ENCODE results near the gene TMEM63A.
"Not testable (repeated sequence)": the region's sequence is repeated elsewhere in the genome, so short reads cannot be mapped to it uniquely, and the experiment has no call there.

Gene TMEM63A

GRCh38 chr1:225820522-225821120, 61.6 kb downstream of the TMEM63A start:
- Histone ChIP-seq H3K9me3 (ENCODE audit: control insufficient read depth, low read length) (no peaks in the 10 kb centered on the region), H3K9ac (ENCODE audit: low read length) (peak overlapping the region; percentile 29), H3K36me3 (ENCODE audit: control insufficient read depth, insufficient read depth, low read length, severe bottlenecking) (peaks cover 4% of the 10 kb centered on the region), H3K4me1 (ENCODE audit: control insufficient read depth, insufficient read depth, low read length) (peaks cover 79% of the 10 kb centered on the region), H3K27me3 (replicated peaks; ENCODE audit: control insufficient read depth, insufficient read depth, low read length) (no peaks in the 10 kb centered on the region), H3K4me3 (ENCODE audit: low read length) (no peak overlapping the region)
- DNase-seq (ENCODE audit: low read depth), result no peak

DNA sequence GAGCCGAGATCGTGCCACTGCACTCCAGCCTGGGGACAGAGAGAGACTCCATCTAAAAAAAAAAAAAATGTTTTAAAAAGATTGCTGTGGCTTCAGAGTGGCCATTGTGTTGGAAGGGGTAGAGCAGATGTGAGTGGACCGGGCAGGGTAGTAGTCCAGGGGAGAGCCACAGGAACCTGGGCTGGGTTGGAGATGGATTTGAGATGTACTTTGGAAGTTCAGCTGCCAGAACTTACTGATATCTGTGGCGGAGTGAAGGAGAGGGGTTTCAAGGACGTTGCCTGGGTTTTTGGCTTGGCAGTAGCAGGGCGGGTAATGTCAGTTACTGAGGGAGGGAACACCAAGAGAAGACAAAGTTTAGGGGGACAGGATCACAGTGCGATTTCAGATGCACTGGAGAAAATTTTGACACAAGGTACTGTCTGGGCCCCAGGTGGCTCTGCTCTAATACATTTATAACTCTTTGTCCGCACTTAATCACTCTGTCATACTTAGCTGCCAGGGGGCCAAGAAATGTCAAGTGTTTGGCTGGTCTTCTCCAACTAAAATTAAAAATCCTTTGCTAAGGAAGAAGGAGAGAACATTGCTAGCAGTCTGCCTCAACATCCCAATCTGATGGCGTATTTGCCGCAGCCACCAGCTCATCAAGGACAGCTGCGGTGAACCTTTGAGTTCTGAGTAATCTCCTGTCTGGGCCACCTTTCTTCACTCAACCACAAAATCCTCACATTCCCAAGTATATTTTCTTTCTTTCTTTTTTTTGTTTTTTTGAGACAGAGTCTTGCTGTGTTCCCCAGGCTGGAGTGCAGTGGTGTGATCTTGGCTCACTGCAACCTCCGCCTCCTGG, 62.6 kb downstream of the TMEM63A start:
- no peaks in the 10 kb centered on the region for H3K27me3 ChIP-seq (replicated peaks; ENCODE audit: control insufficient read depth, insufficient read depth, low read length)
- peaks cover 77% of the 10 kb centered on the region for H3K4me1 ChIP-seq (ENCODE audit: control insufficient read depth, insufficient read depth, low read length)
- H3K9me3 ChIP-seq (ENCODE audit: control insufficient read depth, low read length), result no peaks in the 10 kb centered on the region
- no peak for DNase-seq (ENCODE audit: low read depth)
- H3K4me3 ChIP-seq (ENCODE audit: low read length), result no peak overlapping the region
- H3K9ac ChIP-seq (ENCODE audit: low read length), result peak overlapping the region; percentile 48
- peaks cover 6% of the 10 kb centered on the region for H3K36me3 ChIP-seq (ENCODE audit: control insufficient read depth, insufficient read depth, low read length, severe bottlenecking)

DNA sequence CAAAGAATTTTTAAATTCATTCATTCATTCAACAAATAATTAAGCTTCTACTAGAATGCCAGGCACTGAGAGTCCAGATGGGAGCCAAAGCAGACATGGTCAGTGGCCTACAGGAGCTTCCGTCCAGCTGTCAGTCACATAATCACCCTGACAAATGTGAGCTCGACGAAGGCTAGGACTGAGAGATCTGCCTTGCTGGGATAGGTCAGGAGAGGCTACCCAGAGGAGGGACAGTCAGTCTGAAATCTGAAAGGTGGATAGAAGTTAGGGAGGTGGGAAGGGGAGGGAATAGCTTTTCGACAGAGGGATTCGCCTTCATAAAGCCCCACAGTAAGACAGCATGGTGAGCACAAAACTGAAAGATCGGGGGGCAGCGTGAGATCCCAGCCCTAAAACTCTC, 64.0 kb downstream of the TMEM63A start:
- Histone ChIP-seq H3K27me3 (replicated peaks; ENCODE audit: control insufficient read depth, insufficient read depth, low read length) (no peaks in the 10 kb centered on the region), H3K9ac (ENCODE audit: low read length) (peak overlapping the region; percentile 87), H3K9me3 (ENCODE audit: control insufficient read depth, low read length) (no peaks in the 10 kb centered on the region), H3K4me1 (ENCODE audit: control insufficient read depth, insufficient read depth, low read length) (peaks cover 80% of the 10 kb centered on the region), H3K4me3 (ENCODE audit: low read length) (no peak overlapping the region), H3K36me3 (ENCODE audit: control insufficient read depth, insufficient read depth, low read length, severe bottlenecking) (peaks cover 4% of the 10 kb centered on the region)
- DNase-seq (ENCODE audit: low read depth), result no peak

- Histone ChIP-seq H3K9ac (ENCODE audit: low read length) (peak overlapping the region; percentile 87), H3K27me3 (replicated peaks; ENCODE audit: control insufficient read depth, insufficient read depth, low read length) (no peaks in the 10 kb centered on the region), H3K4me1 (ENCODE audit: control insufficient read depth, insufficient read depth, low read length) (peaks cover 80% of the 10 kb centered on the region), H3K4me3 (ENCODE audit: low read length) (peak overlapping the region; percentile 57), H3K9me3 (ENCODE audit: control insufficient read depth, low read length) (no peaks in the 10 kb centered on the region), H3K36me3 (ENCODE audit: control insufficient read depth, insufficient read depth, low read length, severe bottlenecking) (peaks cover 5% of the 10 kb centered on the region)
- peak; percentile 78 for DNase-seq (ENCODE audit: low read depth)
Measured at GRCh38 chr1:225817611-225818061, 64.5 kb downstream of the TMEM63A start.

- Histone ChIP-seq H3K4me1 (ENCODE audit: control insufficient read depth, insufficient read depth, low read length) (peaks cover 80% of the 10 kb centered on the region), H3K27me3 (replicated peaks; ENCODE audit: control insufficient read depth, insufficient read depth, low read length) (no peaks in the 10 kb centered on the region), H3K9ac (ENCODE audit: low read length) (peak overlapping the region; percentile 87), H3K9me3 (ENCODE audit: control insufficient read depth, low read length) (no peaks in the 10 kb centered on the region), H3K4me3 (ENCODE audit: low read length) (peak overlapping the region; percentile 57), H3K36me3 (ENCODE audit: control insufficient read depth, insufficient read depth, low read length, severe bottlenecking) (peaks cover 9% of the 10 kb centered on the region)
- DNase-seq (ENCODE audit: low read depth), result no peak
Measured at GRCh38 chr1:225816643-225817538, 65.3 kb downstream of the TMEM63A start.

DNA sequence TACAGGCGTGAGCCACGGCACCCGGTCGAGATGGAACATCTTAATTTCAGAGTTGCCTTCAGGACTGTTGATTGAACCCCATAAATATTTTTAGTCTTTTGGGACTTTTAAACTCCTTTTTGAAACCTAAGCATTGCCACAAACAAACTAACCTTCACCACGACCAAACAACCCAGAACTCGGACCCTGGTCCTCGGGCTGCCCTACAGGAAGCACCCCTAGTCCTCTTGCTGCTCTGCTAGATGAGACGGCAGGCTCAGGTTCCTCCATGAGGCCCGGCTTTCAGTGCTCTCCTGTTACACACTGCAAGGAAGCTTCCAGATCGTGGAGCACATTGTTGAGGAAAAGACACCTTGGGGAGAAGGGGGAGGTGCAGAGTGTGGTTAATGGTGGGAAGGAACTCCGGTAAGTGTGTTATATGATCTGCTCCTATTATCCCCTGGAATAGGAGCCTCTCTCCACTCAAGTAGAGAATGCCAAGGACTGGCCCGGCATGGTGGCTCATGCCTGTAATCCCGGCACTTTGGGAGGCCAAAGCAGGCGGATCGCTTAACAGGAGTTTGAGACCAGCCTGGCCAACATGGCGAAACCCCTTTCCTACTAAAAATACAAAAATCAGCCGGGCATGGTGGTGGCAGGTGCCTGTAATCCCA, 66.5 kb downstream of the TMEM63A start:
- no peak overlapping the region for H3K4me3 ChIP-seq (ENCODE audit: low read length)
- H3K4me1 ChIP-seq (ENCODE audit: control insufficient read depth, insufficient read depth, low read length), result peaks cover 82% of the 10 kb centered on the region
- DNase-seq (ENCODE audit: low read depth), result no peak
- no peaks in the 10 kb centered on the region for H3K9me3 ChIP-seq (ENCODE audit: control insufficient read depth, low read length)
- no peaks in the 10 kb centered on the region for H3K27me3 ChIP-seq (replicated peaks; ENCODE audit: control insufficient read depth, insufficient read depth, low read length)
- H3K9ac ChIP-seq (ENCODE audit: low read length), result peak overlapping the region; percentile 87
- H3K36me3 ChIP-seq (ENCODE audit: control insufficient read depth, insufficient read depth, low read length, severe bottlenecking), result peaks cover 9% of the 10 kb centered on the region

DNA sequence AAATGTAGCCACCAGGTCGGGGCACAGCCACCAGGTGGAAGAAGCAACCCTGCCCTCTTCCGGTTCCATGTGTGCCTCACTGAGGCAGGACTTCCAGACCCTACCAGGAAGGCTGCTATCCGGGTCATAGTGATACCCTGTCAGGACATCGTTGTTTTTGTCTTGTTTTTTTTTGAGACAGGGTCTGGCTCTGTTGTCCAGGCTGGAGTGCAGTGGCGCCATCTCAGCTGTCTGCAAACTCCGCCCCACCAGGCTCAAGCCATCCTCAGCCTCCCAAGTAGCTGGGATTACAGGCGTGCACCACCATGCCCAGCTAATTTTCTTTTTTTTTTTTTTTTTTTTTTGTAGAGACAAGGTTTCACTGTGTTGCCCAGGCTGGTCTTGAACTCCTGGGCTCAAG, 67.1 kb downstream of the TMEM63A start:
- H3K9ac ChIP-seq (ENCODE audit: low read length), result peak overlapping the region; percentile 92
- not testable (repeated sequence) for H3K36me3 ChIP-seq (ENCODE audit: control insufficient read depth, insufficient read depth, low read length, severe bottlenecking); H3K9me3 ChIP-seq (ENCODE audit: control insufficient read depth, low read length); H3K4me3 ChIP-seq (ENCODE audit: low read length); H3K27me3 ChIP-seq (replicated peaks; ENCODE audit: control insufficient read depth, insufficient read depth, low read length); DNase-seq (ENCODE audit: low read depth)
- peaks cover 79% of the 10 kb centered on the region for H3K4me1 ChIP-seq (ENCODE audit: control insufficient read depth, insufficient read depth, low read length)

DNA sequence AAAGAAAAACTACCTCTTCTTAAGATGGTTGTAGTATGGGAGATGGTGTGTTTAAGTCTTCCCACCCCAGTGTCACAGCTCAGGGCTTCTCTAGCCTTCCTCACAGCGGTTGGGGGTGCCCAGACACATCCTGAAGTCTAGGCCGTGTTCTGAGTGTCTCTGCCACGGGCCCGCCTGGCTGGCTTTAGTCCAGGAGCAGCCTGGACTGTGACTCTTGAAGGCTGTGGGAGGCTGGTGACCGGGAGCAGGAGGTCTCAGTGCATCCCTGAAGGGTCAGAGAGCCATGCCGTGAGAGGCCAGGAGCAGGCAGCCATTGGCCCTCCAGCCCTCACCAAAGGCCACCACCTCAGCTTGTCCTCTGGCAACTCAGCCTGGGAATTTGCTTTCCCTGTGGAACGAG, 67.8 kb downstream of the TMEM63A start:
- H3K9ac ChIP-seq (ENCODE audit: low read length), result peak overlapping the region; percentile 92
- H3K36me3 ChIP-seq (ENCODE audit: control insufficient read depth, insufficient read depth, low read length, severe bottlenecking), result peaks cover 9% of the 10 kb centered on the region
- H3K4me1 ChIP-seq (ENCODE audit: control insufficient read depth, insufficient read depth, low read length), result peaks cover 77% of the 10 kb centered on the region
- H3K4me3 ChIP-seq (ENCODE audit: low read length), result peak overlapping the region; percentile 24
- no peaks in the 10 kb centered on the region for H3K27me3 ChIP-seq (replicated peaks; ENCODE audit: control insufficient read depth, insufficient read depth, low read length)
- no peak for DNase-seq (ENCODE audit: low read depth)
- no peaks in the 10 kb centered on the region for H3K9me3 ChIP-seq (ENCODE audit: control insufficient read depth, low read length)

- peak overlapping the region; percentile 92 for H3K9ac ChIP-seq (ENCODE audit: low read length)
- peaks cover 73% of the 10 kb centered on the region for H3K4me1 ChIP-seq (ENCODE audit: control insufficient read depth, insufficient read depth, low read length)
- peak overlapping the region; percentile 24 for H3K4me3 ChIP-seq (ENCODE audit: low read length)
- DNase-seq (ENCODE audit: low read depth), result no peak
- no peaks in the 10 kb centered on the region for H3K27me3 ChIP-seq (replicated peaks; ENCODE audit: control insufficient read depth, insufficient read depth, low read length)
- no peaks in the 10 kb centered on the region for H3K9me3 ChIP-seq (ENCODE audit: control insufficient read depth, low read length)
- peaks cover 9% of the 10 kb centered on the region for H3K36me3 ChIP-seq (ENCODE audit: control insufficient read depth, insufficient read depth, low read length, severe bottlenecking)
Measured at GRCh38 chr1:225813214-225813964, 68.8 kb downstream of the TMEM63A start.

GRCh38 chr1:225812488-225813213, 69.5 kb downstream of the TMEM63A start:
- Histone ChIP-seq H3K27me3 (replicated peaks; ENCODE audit: control insufficient read depth, insufficient read depth, low read length) (no peaks in the 10 kb centered on the region), H3K9me3 (ENCODE audit: control insufficient read depth, low read length) (no peaks in the 10 kb centered on the region), H3K36me3 (ENCODE audit: control insufficient read depth, insufficient read depth, low read length, severe bottlenecking) (peaks cover 9% of the 10 kb centered on the region), H3K4me3 (ENCODE audit: low read length) (peak overlapping the region; percentile 93), H3K9ac (ENCODE audit: low read length) (peak overlapping the region; percentile 92), H3K4me1 (ENCODE audit: control insufficient read depth, insufficient read depth, low read length) (peaks cover 66% of the 10 kb centered on the region)
- peak; percentile 22 for DNase-seq (ENCODE audit: low read depth)
